ENCODE measurements around the gene KRTAP20-1. TPM values are rescaled to one million over a fixed set of nuclear protein-coding genes. Genes with fewer than 3 reads are reported as not detected.

KRTAP20-1 gene
- total RNA-seq: not detected

GRCh38 chr21:30616125-30616524 lies at the start of gene KRTAP20-1:
TSS of gene KRTAP20-1 (plus strand) at chr21:30616425. CDS start at chr21:30616455, 30 bp downstream.
- no peak for DNase-seq (ENCODE audit: low spot score)
- no peaks in the 10 kb centered on the region for H3K9me3 ChIP-seq
- ATAC-seq (ENCODE audit: insufficient number of reproducible peaks, low FRiP score, low read depth): no peak
- no peak within 1 kb of the TSS for H3K27ac ChIP-seq
- no peaks in the 10 kb centered on the region for H3K4me1 ChIP-seq (ENCODE audit: control insufficient read depth in 1 of 2, low read depth in 2 of 2)
- H3K4me3 ChIP-seq: no peak within 1 kb of the TSS
- TF ChIP-seq CTCF (IDR thresholded peaks at IDR 0.05): no peak
- H3K36me3 ChIP-seq: no peaks in the 10 kb centered on the region
- H3K27me3 ChIP-seq (replicated peaks; ENCODE audit: insufficient read depth): no peaks in the 10 kb centered on the region

- no peaks in the 10 kb centered on the region for H3K9me3 ChIP-seq
- no peak overlapping the region for H3K4me3 ChIP-seq
- no peak overlapping the region for H3K27ac ChIP-seq
- no peak for TF ChIP-seq CTCF (IDR thresholded peaks at IDR 0.05)
- no peaks in the 10 kb centered on the region for H3K27me3 ChIP-seq (replicated peaks; ENCODE audit: insufficient read depth)
- H3K36me3 ChIP-seq: no peaks in the 10 kb centered on the region
- no peak for DNase-seq (ENCODE audit: low spot score)
- H3K4me1 ChIP-seq (ENCODE audit: control insufficient read depth in 1 of 2, low read depth in 2 of 2): no peaks in the 10 kb centered on the region
- ATAC-seq (ENCODE audit: insufficient number of reproducible peaks, low FRiP score, low read depth): no peak
Measured at GRCh38 chr21:30567617-30568016, 48.6 kb upstream of the KRTAP20-1 start.

GRCh38 chr21:30577766-30578165 lies 38.5 kb upstream of the KRTAP20-1 start:
- no peaks in the 10 kb centered on the region for H3K36me3 ChIP-seq
- H3K27me3 ChIP-seq (replicated peaks; ENCODE audit: insufficient read depth): no peaks in the 10 kb centered on the region
- H3K27ac ChIP-seq: no peak overlapping the region
- TF ChIP-seq CTCF (IDR thresholded peaks at IDR 0.05): no peak
- H3K9me3 ChIP-seq: no peaks in the 10 kb centered on the region
- ATAC-seq (ENCODE audit: insufficient number of reproducible peaks, low FRiP score, low read depth) (no peak), DNase-seq (ENCODE audit: low spot score) (no peak)
- no peaks in the 10 kb centered on the region for H3K4me1 ChIP-seq (ENCODE audit: control insufficient read depth in 1 of 2, low read depth in 2 of 2)
- no peak overlapping the region for H3K4me3 ChIP-seq

- no peak for TF ChIP-seq CTCF (IDR thresholded peaks at IDR 0.05)
- no peaks in the 10 kb centered on the region for H3K27me3 ChIP-seq (replicated peaks; ENCODE audit: insufficient read depth)
- H3K36me3 ChIP-seq: no peaks in the 10 kb centered on the region
- no peak overlapping the region for H3K27ac ChIP-seq
- ATAC-seq (ENCODE audit: insufficient number of reproducible peaks, low FRiP score, low read depth): no peak
- no peak for DNase-seq (ENCODE audit: low spot score)
- no peaks in the 10 kb centered on the region for H3K4me1 ChIP-seq (ENCODE audit: control insufficient read depth in 1 of 2, low read depth in 2 of 2)
- no peaks in the 10 kb centered on the region for H3K9me3 ChIP-seq
- H3K4me3 ChIP-seq: no peak overlapping the region
Measured at GRCh38 chr21:30579346-30579745, 36.9 kb upstream of the KRTAP20-1 start.

- no peak for TF ChIP-seq CTCF (IDR thresholded peaks at IDR 0.05)
- Histone ChIP-seq H3K4me3 (no peak overlapping the region), H3K9me3 (no peaks in the 10 kb centered on the region), H3K4me1 (ENCODE audit: control insufficient read depth in 1 of 2, low read depth in 2 of 2) (no peaks in the 10 kb centered on the region), H3K27me3 (replicated peaks; ENCODE audit: insufficient read depth) (no peaks in the 10 kb centered on the region), H3K36me3 (no peaks in the 10 kb centered on the region), H3K27ac (no peak overlapping the region)
- no peak for DNase-seq (ENCODE audit: low spot score)
- ATAC-seq (ENCODE audit: insufficient number of reproducible peaks, low FRiP score, low read depth): no peak
Measured at GRCh38 chr21:30580132-30580531, 36.1 kb upstream of the KRTAP20-1 start.
